Mesodermal cell (in vitro differentiated cells): Measurements from ENCODE around the gene LRMDA.

Experiments
- H3K27ac ChIP-seq: 2 replicates; pipeline ENCODE4 v1.7.0; 2013; ENCODE audit warnings: mild to moderate bottlenecking, low read depth, low read length, moderate library complexity; ENCODE audit not compliant: severe bottlenecking
- H3K36me3 ChIP-seq: 2 replicates; pipeline ENCODE4 v1.7.1; 2013; ENCODE audit warnings: mild to moderate bottlenecking, low read length, moderate library complexity; ENCODE audit not compliant: control insufficient read depth, insufficient read depth
- H3K4me1 ChIP-seq: one replicate; pipeline ENCODE4 v1.7.1; 2013; ENCODE audit warnings: mild to moderate bottlenecking, low read length; ENCODE audit not compliant: insufficient read depth, control insufficient read depth, poor library complexity, severe bottlenecking
- H3K4me3 ChIP-seq: 2 replicates; pipeline ENCODE4 v1.7.0; 2013; ENCODE audit warnings: low read length, control low read depth, mild to moderate bottlenecking; ENCODE audit not compliant: insufficient read depth, poor library complexity, severe bottlenecking; ENCODE audit errors: extremely low read depth
- H3K9me3 ChIP-seq: 2 replicates; pipeline ENCODE4 v1.7.1; 2013; ENCODE audit warnings: mild to moderate bottlenecking, low read length, moderate library complexity; ENCODE audit not compliant: control insufficient read depth
- WGBS, 2 experiments: methylation state at CpG; one replicate each; pipeline ENCODE4 v1.1.5; 2013; ENCODE audit warnings: missing lambda C conversion rate in 2 of 2; ENCODE audit not compliant: insufficient coverage in 2 of 2; 5-methylcytosine and 5-hydroxymethylcytosine counted together

Gene LRMDA

DNA sequence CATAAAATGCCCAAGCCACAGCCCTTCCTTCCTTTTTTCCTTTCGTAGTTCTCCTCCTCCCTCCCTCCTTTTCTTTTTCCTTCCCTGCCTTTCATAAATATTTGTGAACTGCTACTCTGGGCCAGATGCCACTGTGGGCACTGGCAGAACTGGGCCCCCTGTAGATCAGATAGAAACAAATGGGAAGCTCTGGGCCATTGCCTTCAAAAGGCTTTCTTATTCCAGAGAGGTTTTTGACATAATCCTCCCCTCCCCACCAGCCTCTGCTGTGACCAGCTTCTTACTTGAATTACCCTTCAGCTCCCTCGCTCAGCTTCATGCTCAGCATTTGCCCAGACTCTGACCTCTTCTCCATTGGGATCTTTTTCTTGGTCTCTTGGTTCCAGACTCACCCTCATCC, 886.8 kb downstream of the LRMDA start:
- Histone ChIP-seq H3K36me3 (no peaks in the 10 kb centered on the region), H3K4me3 (no peak overlapping the region), H3K4me1 (no peaks in the 10 kb centered on the region), H3K27ac (no peak overlapping the region), H3K9me3 (peaks cover 10% of the 10 kb centered on the region)
- 73 to 76% methylated on average over 1 of the region's 2 CpGs for WGBS, 2 experiments

- WGBS, 2 experiments = 94 to 100% methylated on average over 2 to 4 of the region's 4 CpGs
- Histone ChIP-seq H3K4me1 (no peaks in the 10 kb centered on the region), H3K9me3 (peaks cover 10% of the 10 kb centered on the region), H3K36me3 (no peaks in the 10 kb centered on the region), H3K4me3 (no peak overlapping the region), H3K27ac (no peak overlapping the region)
Measured at GRCh38 chr10:76319661-76320060, 888.2 kb downstream of the LRMDA start.

DNA sequence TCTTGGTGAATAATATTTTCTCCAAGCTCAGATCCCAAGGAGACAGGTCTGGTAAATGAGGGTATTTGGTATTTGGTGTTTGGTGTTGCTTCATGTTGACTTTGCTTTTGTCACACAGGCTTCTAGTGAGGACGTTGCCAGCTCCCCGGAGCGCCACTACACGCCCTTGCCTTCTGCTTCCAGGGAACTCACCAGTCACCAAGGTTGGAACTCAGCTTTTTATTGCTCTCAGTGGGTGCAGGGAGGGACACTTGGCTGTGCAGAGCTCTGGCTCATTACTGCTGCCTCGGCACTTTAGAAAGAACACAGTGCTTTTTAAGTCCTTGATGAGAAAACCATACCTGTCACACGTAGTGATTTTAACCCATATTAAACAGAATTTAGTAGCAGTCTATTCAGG, 892.9 kb downstream of the LRMDA start:
- H3K27ac ChIP-seq = no peak overlapping the region
- H3K9me3 ChIP-seq = no peaks in the 10 kb centered on the region
- peaks cover 1% of the 10 kb centered on the region for H3K4me1 ChIP-seq
- H3K36me3 ChIP-seq = no peaks in the 10 kb centered on the region
- H3K4me3 ChIP-seq = no peak overlapping the region
- 80 to 88% methylated on average over 1 to 4 of the region's 6 CpGs for WGBS, 2 experiments

- no peak overlapping the region for H3K27ac ChIP-seq
- 90 to 100% methylated on average over 2 of the region's 2 CpGs for WGBS, 2 experiments
- H3K9me3 ChIP-seq = no peaks in the 10 kb centered on the region
- no peaks in the 10 kb centered on the region for H3K36me3 ChIP-seq
- H3K4me3 ChIP-seq = no peak overlapping the region
- H3K4me1 ChIP-seq = peaks cover 15% of the 10 kb centered on the region
Measured at GRCh38 chr10:76327441-76327840, 896.0 kb downstream of the LRMDA start.

DNA sequence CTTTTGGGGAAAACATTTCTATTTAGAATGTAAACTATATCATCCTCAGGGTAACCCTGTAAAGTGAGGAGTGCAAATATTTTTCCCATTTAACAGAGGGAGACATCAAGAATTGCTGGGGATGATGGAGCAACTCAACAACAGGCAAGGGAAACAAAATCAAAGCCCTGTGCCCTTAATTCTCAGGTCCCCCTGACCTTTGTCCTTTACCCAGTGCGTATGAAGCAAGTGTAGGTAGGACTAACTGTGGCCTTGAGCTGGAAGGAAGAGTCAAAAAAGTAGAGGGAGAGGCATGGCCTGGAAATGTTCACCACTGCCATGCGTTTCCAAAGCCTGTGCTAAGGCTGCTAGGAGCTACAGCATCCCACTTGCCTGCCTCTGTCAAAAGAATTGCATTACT, 896.9 kb downstream of the LRMDA start:
- no peaks in the 10 kb centered on the region for H3K36me3 ChIP-seq
- H3K4me3 ChIP-seq = no peak overlapping the region
- no peak overlapping the region for H3K27ac ChIP-seq
- H3K4me1 ChIP-seq = peaks cover 15% of the 10 kb centered on the region
- 100% methylated on average over 1 to 2 of the region's 2 CpGs for WGBS, 2 experiments
- no peaks in the 10 kb centered on the region for H3K9me3 ChIP-seq

- H3K4me3 ChIP-seq = no peak overlapping the region
- H3K36me3 ChIP-seq = no peaks in the 10 kb centered on the region
- WGBS, 2 experiments = 86 to 92% methylated on average over 2 to 3 of the region's 5 CpGs
- peaks cover 15% of the 10 kb centered on the region for H3K4me1 ChIP-seq
- H3K9me3 ChIP-seq = no peaks in the 10 kb centered on the region
- H3K27ac ChIP-seq = no peak overlapping the region
Measured at GRCh38 chr10:76329891-76330575, 898.6 kb downstream of the LRMDA start.

DNA sequence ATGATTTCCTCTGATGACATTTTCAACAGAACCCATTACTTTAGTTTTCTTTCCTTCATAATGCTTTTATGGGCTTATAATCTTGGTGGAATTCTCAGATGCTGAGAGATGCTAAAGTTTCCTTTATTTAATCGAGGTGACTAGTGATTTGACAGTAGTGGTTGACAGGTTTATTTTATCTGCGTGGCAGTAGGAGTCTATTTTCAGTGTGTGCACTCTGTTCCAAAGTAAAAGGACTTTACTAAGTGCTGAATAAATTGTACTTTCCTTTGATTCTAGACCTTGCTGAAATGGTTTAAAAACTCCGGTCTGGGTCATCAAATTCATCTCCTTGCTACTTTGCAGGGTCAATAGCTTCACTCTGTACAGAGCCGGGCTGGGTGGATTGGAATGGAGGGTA, 900.3 kb downstream of the LRMDA start:
- Histone ChIP-seq H3K9me3 (no peaks in the 10 kb centered on the region), H3K36me3 (no peaks in the 10 kb centered on the region), H3K4me1 (peaks cover 15% of the 10 kb centered on the region), H3K4me3 (no peak overlapping the region), H3K27ac (no peak overlapping the region)
- WGBS, 2 experiments = 94 to 100% methylated on average over 1 to 4 of the region's 4 CpGs

DNA sequence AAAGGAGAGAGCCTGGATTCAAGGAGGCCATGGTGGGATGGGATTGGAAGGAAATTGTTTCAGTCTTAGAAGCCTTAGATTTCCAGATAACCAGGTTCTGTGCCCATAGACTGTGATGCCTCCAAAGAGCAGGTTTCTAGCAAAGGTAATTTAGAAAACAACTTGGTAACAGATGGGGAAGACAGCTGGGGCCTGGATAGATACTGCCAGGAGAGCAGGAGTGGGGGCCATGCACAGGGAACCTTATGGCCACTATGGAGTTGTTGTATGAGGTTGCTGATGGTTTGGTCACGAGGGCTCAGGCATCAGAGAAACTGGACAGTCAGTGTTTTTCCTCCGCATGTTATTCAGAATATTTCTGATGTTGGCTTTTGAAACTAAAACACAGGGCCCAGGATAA, 901.9 kb downstream of the LRMDA start:
- no peaks in the 10 kb centered on the region for H3K36me3 ChIP-seq
- H3K4me1 ChIP-seq = peaks cover 15% of the 10 kb centered on the region
- no peak overlapping the region for H3K4me3 ChIP-seq
- 88 to 100% methylated on average over 1 to 2 of the region's 2 CpGs for WGBS, 2 experiments
- no peak overlapping the region for H3K27ac ChIP-seq
- H3K9me3 ChIP-seq = no peaks in the 10 kb centered on the region

- no peak overlapping the region for H3K4me3 ChIP-seq
- WGBS, 2 experiments = 96% methylated on average over 3 of the region's 4 CpGs; no CpG with 5 or more reads in 1 of the 2 experiments
- H3K27ac ChIP-seq = no peak overlapping the region
- no peaks in the 10 kb centered on the region for H3K36me3 ChIP-seq
- H3K4me1 ChIP-seq = peaks cover 15% of the 10 kb centered on the region
- no peaks in the 10 kb centered on the region for H3K9me3 ChIP-seq
Measured at GRCh38 chr10:76333796-76334195, 902.4 kb downstream of the LRMDA start.

GRCh38 chr10:76334255-76334654, 902.8 kb downstream of the LRMDA start:
- 83 to 100% methylated on average over 1 to 3 of the region's 5 CpGs for WGBS, 2 experiments
- no peaks in the 10 kb centered on the region for H3K9me3 ChIP-seq
- peaks cover 15% of the 10 kb centered on the region for H3K4me1 ChIP-seq
- no peaks in the 10 kb centered on the region for H3K36me3 ChIP-seq
- H3K4me3 ChIP-seq = no peak overlapping the region
- no peak overlapping the region for H3K27ac ChIP-seq

DNA sequence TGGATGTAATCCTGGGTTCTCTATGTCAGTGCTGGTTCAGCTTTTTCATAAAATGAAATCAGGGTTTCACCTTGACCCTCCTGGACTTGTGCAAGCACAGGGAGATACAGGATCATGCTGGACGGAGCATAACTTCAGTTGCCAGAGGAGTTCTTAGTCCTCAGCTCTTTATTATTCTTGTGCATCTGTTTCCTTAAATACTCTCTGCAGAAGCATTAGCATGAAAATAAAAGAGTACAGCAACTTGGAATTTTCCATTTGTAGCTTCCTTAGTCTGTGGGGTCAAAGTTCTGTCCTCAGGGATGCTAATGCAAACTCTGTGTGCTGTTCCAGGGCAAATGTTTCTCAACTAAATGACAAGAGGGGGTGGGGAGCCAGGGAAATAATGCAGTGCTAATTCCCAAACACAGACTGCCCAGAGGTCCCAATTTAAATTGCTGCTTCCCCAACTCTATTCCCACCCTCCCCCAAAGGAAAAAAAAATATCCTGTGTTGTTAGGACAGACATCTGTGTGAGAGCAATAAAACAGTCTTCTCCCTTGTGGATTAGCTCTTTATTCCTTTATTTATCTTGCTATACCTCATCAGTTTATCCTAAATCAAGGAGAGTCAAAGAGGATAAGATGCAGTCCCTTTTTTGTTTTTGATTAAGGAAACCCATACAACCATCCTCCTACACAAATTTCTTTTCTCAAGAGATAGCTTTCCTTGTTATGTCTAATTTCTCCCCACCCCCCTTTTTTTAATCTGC, 905.0 kb downstream of the LRMDA start:
- Histone ChIP-seq H3K9me3 (no peaks in the 10 kb centered on the region), H3K36me3 (no peaks in the 10 kb centered on the region), H3K4me3 (no peak overlapping the region), H3K4me1 (no peaks in the 10 kb centered on the region), H3K27ac (no peak overlapping the region)
- WGBS, 2 experiments = no CpG with 5 or more reads among the region's 1 CpG
